Fibroblast of mammary gland (primary cell): ENCODE data around the gene ZNF710.

ENCODE experiments used
- DNase-seq: peaks from one replicate; pipeline ENCODE4 v3.0.0-alpha.2; 2010; ENCODE audit warnings: low read depth
- H3K4me3 ChIP-seq: 2 replicates; pipeline ENCODE4 v1.5.1; 2011; ENCODE audit warnings: low read depth, mild to moderate bottlenecking, low read length, moderate library complexity; ENCODE audit not compliant: control insufficient read depth
- TF ChIP-seq, protein P1 (sequence below): conservative IDR thresholded peaks from 2 replicates; pipeline ENCODE4 v1.5.1; 2011; ENCODE audit warnings: low read depth, low read length, inconsistent platforms; ENCODE audit not compliant: control insufficient read depth, insufficient read depth

The ZNF710 gene

DNA sequence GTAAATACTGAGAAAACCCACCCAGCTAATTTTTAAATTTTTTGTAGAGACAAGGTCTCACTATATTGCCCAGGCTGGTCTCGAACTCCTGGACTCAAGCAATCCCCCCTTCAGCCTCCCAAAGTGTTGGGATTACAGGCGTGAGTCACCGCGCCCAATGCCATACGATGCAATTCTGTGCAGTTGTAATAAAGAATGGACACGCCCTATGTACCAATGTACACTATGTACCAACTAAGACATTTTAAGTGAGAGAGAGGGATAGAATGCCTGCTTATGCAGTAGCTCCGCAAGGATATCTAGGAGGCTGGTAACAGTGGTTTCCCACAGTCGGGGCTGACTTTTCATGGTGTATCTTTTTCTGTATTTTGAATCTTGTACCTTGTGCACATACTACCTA is 14.6 kb downstream of the ZNF710 start:
- TF ChIP-seq, protein P1, sequence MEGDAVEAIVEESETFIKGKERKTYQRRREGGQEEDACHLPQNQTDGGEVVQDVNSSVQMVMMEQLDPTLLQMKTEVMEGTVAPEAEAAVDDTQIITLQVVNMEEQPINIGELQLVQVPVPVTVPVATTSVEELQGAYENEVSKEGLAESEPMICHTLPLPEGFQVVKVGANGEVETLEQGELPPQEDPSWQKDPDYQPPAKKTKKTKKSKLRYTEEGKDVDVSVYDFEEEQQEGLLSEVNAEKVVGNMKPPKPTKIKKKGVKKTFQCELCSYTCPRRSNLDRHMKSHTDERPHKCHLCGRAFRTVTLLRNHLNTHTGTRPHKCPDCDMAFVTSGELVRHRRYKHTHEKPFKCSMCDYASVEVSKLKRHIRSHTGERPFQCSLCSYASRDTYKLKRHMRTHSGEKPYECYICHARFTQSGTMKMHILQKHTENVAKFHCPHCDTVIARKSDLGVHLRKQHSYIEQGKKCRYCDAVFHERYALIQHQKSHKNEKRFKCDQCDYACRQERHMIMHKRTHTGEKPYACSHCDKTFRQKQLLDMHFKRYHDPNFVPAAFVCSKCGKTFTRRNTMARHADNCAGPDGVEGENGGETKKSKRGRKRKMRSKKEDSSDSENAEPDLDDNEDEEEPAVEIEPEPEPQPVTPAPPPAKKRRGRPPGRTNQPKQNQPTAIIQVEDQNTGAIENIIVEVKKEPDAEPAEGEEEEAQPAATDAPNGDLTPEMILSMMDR = no peak
- DNase-seq = peak; percentile 28
- H3K4me3 ChIP-seq = no peak overlapping the region

- no peak overlapping the region for H3K4me3 ChIP-seq
- no peak for DNase-seq
- TF ChIP-seq, protein P1 = no peak
These were observed 15.6 kb downstream of the ZNF710 start for GRCh38 chr15:90016721-90017120.

GRCh38 chr15:90018216-90018831 is 17.2 kb downstream of the ZNF710 start:
- no peak for DNase-seq
- TF ChIP-seq, protein P1 = no peak
- H3K4me3 ChIP-seq = no peak overlapping the region

- no peak for DNase-seq
- TF ChIP-seq, protein P1 = no peak
- H3K4me3 ChIP-seq = no peak overlapping the region
These were observed 18.5 kb downstream of the ZNF710 start for GRCh38 chr15:90019611-90020010.

DNA sequence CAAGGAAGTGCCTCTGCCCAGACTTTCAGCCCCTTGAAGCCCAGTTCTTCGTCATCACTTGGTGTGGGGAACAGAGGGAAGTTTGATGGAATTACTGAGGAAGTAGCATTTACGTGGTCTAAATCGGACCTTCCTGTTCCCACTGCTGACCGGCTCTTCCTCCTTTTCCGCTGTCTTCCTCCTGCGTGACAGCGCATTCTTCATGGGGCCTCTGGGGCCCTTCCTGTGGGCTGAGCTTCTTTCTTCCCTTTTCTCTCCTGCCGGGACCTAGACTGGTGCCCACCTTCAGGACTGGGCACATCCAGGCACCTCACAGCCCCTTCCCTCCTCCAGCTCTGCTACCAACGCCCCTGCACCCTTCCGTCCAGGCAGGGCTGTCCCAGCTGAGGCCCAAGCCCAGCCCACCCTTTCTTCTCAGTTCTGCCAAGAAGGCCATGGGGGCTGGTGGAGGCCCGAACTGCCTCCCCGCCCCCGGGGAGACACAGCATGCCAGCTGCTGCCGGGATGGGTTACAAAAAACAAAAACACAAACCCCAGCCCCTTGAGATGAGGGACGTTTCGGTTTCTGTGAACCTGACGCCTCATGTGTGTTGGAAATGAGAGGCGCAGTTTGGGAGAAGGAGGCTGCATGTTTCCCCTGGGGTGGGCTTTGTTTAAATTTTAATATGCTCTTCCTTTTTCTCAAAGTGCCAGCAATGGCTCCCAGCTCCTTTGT is 19.1 kb downstream of the ZNF710 start:
- H3K4me3 ChIP-seq = no peak overlapping the region
- TF ChIP-seq, protein P1 = no peak
- no peak for DNase-seq

DNA sequence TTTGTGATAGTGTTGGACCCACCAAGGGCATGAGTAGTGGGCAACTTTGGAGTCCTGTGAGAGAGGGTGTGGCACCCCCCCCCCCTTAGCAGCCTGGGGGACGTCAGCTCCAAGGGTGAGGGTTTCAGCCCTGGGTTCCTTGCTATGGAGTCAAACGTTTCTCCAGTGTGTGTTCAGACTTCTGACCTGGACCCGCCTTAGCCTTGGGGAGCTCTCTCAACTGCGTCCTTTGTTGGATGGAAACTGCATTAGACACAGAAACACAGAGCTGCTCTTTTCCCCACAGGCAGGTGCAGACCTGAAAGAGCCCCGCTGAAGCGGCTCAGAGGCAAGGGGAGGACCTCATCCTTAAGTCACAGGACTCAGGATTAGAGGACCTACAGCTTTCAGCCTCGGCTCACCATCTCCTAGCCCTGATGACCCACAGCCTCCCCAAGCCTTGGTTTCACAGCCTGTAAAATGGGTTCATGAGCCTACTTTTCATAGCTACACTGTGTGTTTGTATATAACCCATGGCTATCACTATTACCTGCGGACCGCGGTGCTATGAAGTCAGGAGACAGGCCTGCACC is 19.9 kb downstream of the ZNF710 start:
- TF ChIP-seq, protein P1 = no peak
- no peak for DNase-seq
- no peak overlapping the region for H3K4me3 ChIP-seq

DNA sequence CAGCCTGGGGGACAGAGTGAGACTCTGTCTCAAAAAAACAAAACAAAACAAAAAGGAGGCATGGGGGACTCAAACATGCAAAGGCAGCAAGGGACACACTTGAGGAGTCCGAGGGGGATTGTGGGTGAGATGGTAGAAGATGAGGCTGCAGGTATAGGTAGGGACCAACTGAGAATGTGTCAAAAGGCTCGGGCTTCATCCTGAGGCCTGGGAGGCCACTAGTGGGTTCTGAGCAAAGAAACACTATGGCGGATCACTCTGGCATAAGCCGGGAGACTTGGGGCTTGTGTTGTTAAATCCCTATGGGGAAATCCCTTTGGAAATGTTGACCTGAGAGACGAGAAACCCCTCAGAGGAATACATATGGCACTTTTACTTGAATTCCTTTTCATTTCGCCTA is 21.2 kb downstream of the ZNF710 start:
- TF ChIP-seq, protein P1 = no peak
- DNase-seq = no peak
- H3K4me3 ChIP-seq = no peak overlapping the region
